Measurements from ENCODE around the gene ANO9.
"Not testable (repeated sequence)": the region's sequence is repeated elsewhere in the genome, so short reads cannot be mapped to it uniquely, and the experiment has no call there.

Gene ANO9

GRCh38 chr11:440065-441042 lies 1.5 kb downstream of the ANO9 start:
- peak; percentile 33 for TF ChIP-seq CTCF (conservative IDR thresholded peaks at IDR 0.05; ENCODE audit: control insufficient read depth, insufficient read depth, low read depth, low read length)
- no peak overlapping the region for H3K4me3 ChIP-seq (ENCODE audit: control insufficient read depth, low read depth, low read length)
- DNase-seq (ENCODE audit: low read depth): peak; percentile 41

- no peak for DNase-seq (ENCODE audit: low read depth)
- TF ChIP-seq CTCF (conservative IDR thresholded peaks at IDR 0.05; ENCODE audit: control insufficient read depth, insufficient read depth, low read depth, low read length): no peak
- no peak overlapping the region for H3K4me3 ChIP-seq (ENCODE audit: control insufficient read depth, low read depth, low read length)
Measured at GRCh38 chr11:439315-440064, 2.3 kb downstream of the ANO9 start.

- DNase-seq (ENCODE audit: low read depth): no peak
- TF ChIP-seq CTCF (conservative IDR thresholded peaks at IDR 0.05; ENCODE audit: control insufficient read depth, insufficient read depth, low read depth, low read length): no peak
- no peak overlapping the region for H3K4me3 ChIP-seq (ENCODE audit: control insufficient read depth, low read depth, low read length)
Measured at GRCh38 chr11:438101-438844, 3.5 kb downstream of the ANO9 start.

- DNase-seq (ENCODE audit: low read depth): no peak
- no peak overlapping the region for H3K4me3 ChIP-seq (ENCODE audit: control insufficient read depth, low read depth, low read length)
- TF ChIP-seq CTCF (conservative IDR thresholded peaks at IDR 0.05; ENCODE audit: control insufficient read depth, insufficient read depth, low read depth, low read length): no peak
Measured at GRCh38 chr11:437228-437870, 4.5 kb downstream of the ANO9 start.

- DNase-seq (ENCODE audit: low read depth): not testable (repeated sequence)
Measured at GRCh38 chr11:434999-435740, 6.6 kb downstream of the ANO9 start.

GRCh38 chr11:434496-434895 lies 7.3 kb downstream of the ANO9 start:
- DNase-seq (ENCODE audit: low read depth): no peak
- H3K4me3 ChIP-seq (ENCODE audit: control insufficient read depth, low read depth, low read length): no peak overlapping the region
- TF ChIP-seq CTCF (conservative IDR thresholded peaks at IDR 0.05; ENCODE audit: control insufficient read depth, insufficient read depth, low read depth, low read length): no peak

More at GRCh38 chr11:434999-435740, 6.6 kb downstream of the ANO9 start:
- H3K4me3 ChIP-seq (ENCODE audit: control insufficient read depth, low read depth, low read length): not testable (repeated sequence)

Data from fibroblast of mammary gland (primary cell).